GM18526 (cell line): Measurements from ENCODE around the gene NECAB2.

Experiments
- POLR2A ChIP-seq: IDR thresholded peaks from 3 replicates; pipeline ENCODE4 v1.6.1; 2011; ENCODE audit not compliant: insufficient read length; ENCODE audit errors: extremely low read depth

The NECAB2 gene

DNA sequence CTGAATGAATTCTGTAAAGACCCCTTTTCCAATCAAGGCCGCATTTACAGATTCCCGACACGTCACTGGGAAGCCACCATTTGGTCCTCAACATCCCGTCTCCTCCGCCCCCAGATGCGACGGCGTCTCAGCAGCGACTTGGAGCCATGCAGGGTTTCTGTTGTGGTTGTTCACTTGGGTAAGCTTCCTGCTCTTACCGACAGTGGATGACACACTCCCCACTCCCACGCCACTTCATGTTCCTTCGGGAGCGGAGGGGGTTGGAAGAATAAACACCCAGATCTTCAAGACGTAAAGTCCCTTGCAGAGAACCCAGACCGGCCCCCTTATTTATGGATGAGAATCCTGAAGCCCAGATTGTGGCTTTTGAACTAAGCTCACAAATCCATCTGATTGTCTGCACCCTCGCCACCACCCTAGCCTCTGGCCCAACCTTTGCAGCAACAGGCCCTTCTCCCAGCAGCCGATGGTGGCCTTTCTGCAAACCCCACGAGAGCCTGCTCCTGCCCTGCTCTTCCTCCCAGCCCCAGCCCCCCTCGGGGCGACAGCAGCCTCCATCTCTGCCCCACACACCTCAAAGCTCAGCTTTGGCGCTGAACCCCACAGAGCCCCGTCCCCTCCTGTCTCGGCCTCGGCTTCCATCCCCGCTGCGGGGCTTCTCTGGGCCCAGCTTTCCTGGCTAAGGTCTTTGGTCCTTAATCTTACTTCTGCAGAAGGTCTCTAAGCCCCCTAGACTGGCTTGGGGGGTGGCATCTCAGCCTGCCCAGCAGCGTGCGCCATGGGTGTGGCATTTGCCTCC is 34.0 kb upstream of the NECAB2 start:
- no peak for TF ChIP-seq POLR2A

DNA sequence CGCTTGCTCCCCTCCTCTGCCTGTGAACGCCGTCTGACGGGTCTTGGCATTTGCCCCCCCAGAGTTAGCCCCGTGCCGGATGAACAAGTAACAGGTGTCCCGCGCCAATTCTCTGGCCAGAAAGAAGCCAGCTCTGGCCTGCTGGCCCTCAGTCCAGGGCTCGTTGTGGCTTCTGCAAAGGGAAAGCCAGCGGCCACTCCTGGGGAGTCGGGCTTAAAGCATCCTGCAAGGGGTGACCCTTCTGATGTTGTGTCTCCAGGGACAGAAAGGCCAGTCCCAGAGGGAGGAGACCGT is 33.4 kb upstream of the NECAB2 start:
- TF ChIP-seq POLR2A: no peak

DNA sequence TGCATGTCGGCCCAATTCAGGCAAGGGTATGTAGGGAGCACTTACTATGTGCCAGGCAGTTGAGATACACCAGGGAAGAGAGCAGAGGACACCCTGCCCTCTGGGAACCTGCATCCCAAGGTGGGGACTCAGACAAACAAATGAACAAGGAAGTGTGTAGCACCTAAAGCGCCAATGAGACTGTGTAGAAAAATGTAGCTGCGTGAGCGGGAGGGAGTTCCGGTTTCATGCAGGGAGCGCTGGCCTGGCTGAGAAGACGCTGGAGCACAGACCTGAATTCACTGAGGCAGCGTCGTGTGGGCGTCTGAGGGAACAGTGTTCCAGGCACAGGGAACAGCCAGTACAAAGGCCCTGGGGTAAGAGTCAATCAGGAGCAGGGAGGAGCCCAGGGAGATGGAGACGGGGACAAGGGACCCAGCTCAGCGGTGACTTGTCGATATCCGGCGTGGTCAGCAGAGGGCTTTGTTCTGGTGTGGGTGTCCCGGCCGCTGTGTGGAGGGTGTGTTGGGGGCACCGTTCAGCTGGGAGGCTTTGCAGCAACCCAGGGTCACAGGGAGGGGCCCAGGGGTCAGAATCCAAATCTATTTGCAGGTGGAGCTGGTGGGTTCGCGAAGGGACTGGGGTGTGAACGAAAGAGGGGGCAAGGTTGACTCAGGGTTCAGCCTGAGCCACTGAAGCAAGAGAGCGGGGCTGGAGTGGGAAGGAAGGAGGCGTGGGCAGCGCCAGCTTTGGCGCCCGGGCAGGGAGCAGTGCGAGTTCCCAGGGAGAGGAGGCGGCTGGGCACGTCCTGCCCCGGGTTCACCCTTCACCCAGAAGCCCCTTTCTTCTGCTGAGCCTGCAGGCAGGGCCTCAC is 32.8 kb upstream of the NECAB2 start:
- TF ChIP-seq POLR2A: no peak

DNA sequence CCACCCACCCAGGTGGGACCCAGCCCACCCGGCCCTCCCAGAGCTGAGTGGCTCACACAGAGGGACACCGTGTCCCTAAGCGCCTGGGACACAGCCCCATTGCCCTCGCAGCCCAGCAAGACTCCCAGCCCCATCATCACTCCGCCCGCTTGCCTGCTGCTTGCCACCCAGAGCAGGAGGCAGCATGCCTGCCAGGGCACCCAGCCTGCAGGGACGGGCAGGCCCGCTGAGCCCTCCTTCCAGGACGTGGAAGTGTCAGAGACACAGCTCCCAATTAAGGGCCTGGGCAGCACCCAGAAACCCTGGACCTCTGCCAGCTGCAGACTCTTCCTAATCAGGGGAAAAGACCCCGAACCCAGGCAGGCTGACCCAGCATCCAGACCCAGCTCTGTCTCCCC is 32.2 kb upstream of the NECAB2 start:
- no peak for TF ChIP-seq POLR2A

DNA sequence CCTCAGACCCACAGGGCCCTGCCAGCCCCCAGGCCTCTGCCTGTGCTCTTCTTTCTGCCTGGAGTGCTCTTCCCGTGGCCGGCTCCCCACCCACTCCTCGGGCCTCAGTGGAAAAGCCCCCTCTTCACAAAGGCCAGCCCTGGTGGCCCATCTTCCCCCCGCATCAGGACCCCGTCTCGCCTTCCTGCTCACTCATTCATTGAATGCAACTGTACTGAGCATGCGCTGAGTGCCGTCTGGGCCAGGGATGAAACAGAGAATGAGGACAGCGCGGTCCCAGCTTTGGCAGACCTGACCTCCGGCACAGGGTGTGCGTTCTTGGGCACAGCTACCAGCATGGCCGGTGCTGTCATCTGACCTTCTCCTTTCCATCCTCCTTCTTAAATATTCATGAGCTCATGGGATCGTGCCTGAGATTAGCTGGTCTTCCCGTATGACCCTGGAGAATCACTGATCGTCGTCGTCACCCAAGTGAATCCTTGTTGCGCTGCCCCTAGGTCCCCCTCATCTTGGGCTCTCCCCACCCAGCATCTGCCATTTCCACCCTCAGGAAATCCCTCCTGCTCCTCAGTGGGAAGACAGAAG is 31.4 kb upstream of the NECAB2 start:
- no peak for TF ChIP-seq POLR2A

DNA sequence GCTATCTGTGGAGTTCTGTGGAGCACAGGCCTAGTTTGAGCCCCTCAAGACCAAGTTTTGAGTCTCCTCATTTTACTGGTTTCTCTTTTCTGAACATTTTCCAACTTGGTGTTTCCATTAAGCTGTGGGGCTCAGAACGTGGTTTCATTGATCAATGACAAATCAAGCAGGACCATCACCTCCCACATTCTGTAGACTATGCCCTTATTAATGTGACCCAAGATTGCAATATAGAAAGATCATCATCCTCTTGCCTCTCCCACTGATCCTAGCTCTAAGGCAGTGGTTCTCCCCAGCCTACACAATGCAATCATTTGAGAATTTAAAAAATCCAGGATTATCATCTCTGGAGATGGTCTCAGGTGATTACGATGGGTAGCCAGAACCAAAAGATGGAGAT is 30.8 kb upstream of the NECAB2 start:
- TF ChIP-seq POLR2A: no peak

DNA sequence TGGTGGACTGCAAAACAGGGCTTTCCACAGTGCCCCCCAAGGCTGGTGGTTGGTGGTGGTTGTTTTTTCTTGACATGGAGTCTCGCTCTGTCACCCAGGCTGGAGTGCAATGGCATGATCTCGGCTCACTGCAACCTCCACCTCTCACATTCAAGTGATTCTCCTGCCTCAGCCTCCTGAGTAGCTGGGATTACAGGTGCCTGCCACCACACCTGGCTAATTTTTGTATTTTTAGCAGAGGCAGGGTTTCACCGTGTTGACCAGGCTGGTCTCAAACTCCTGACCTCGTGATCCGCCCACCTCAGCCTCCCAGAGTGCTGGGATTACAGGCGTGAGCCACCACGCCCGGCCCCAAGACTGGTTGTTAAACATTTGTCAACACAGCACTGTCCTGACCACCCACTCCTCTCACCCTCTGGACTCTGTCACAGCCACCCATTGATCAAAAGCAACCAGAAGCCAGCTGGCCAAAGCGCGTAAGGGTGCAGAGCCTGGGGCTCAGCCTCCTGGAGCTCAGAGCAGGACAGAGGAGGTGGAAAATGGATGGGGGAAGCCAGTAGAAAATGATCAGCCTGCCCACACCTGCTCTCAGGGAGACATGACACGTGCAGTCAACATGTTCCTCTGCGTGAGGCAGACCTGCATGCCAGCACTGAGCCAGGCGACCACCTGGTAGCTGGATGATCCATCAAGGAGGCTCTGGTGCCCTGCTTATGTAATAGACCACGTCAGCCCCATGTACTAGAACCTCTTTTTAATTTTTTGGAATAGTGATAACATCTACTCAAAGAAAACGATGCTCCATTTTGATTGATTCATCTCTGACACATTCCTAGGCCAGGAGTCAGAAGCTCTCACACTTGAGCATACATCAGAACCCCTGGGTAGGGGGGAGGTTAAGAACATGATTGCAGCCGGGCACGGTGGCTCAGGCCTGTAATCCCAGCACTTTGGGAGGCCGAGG is 29.8 kb upstream of the NECAB2 start:
- no peak for TF ChIP-seq POLR2A

DNA sequence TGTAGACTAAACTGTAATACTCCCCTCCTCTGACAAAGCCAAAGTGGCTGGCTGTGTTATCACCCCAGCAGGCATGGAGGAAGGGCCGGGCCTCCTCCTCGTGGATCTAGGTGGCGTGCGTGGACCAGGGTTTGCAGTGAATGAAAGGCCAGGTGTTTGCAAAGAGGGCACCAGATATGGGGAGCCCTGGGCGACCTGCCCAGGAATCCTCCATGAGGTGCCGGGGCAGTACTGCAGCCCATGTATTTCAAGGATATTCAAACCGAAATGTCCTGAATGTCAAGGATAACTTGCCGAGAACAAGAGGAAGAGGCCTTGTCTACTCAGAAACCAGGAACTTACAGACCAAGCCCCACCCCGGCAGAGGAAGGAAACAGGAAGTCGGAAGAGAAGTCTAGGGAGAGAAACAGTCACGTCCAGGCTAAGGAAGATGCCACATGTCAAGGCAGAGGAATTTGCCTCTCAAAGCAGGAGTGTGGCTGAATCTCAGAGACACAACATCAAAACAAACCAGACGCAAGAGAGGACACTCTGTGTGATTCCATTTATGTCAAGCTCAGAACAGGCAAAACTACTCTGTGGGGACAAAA is 28.7 kb upstream of the NECAB2 start:
- no peak for TF ChIP-seq POLR2A

DNA sequence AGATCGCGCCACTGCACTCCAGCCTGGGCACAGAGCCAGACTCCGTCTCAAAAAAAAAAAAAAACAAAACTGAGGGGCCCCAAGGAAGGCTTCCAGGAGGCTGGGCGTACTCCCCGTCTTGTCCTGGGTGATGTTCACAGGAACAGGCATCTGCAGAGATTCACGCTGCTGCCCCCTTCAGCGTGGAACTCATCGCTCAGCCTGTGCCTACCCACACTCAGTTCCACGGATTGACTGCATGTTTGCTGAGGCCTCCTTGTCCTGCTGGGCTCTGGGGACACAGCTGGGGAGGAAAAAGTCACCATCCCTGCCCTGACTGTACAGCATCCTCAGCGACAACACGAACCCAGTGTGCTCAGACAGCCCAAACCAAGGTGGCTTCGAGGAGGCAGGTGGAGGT is 27.9 kb upstream of the NECAB2 start:
- TF ChIP-seq POLR2A: no peak

DNA sequence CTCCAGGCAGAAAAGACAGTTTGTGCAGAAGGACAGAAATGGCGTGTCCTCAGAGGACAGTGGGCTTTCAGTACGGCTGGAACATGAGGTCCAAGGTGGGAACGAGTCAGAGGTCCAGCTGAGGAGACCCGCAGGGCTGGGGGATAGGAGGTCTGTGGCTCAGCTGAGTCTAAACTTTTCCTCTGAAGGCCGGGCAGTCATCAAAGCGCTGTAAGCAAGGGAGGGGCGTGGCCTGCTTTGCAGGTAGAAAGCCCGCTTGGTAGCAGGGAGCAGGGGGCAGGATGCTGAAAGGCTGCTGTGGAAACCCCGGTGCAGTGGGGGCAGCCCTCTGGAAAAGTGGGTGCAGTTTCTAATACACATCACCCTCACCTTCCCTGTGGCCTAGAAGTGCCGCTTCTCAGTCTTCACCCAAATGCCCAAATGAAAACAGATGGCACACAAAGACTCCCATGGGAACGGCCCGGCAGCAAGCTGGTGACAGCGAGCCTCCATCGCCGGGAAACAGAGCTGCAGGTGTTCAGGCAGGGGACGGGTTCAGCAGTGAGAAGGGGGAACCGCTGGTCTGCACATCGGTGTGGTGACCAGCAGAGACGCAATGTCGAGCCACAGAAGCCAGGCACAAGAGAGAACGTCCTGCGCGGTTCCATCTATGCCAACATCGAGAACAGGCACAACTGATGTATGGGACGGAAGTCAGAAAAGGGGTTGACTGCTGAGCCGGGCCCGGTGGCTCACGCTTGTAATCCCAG is 27.2 kb upstream of the NECAB2 start:
- TF ChIP-seq POLR2A: no peak

DNA sequence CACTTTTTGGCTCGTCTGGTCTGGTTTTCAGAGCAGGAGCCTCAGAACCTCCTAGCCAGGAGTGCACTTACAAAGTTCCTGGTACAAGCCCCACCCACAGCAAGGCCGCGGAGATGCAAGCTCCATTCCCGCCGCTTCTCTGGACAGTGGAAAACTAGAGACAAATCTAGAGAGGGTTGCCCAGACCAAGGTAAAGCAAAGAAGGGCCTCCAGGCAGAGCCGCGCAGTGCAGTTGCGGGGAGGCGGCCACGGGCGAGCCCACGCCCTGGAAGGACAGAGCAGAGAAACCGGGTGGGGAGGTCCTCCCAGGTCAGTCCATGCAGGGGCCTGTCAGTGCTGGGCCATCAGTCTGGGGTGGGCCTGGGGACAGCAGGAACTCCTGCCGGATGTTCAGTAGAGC is 26.0 kb upstream of the NECAB2 start:
- no peak for TF ChIP-seq POLR2A

DNA sequence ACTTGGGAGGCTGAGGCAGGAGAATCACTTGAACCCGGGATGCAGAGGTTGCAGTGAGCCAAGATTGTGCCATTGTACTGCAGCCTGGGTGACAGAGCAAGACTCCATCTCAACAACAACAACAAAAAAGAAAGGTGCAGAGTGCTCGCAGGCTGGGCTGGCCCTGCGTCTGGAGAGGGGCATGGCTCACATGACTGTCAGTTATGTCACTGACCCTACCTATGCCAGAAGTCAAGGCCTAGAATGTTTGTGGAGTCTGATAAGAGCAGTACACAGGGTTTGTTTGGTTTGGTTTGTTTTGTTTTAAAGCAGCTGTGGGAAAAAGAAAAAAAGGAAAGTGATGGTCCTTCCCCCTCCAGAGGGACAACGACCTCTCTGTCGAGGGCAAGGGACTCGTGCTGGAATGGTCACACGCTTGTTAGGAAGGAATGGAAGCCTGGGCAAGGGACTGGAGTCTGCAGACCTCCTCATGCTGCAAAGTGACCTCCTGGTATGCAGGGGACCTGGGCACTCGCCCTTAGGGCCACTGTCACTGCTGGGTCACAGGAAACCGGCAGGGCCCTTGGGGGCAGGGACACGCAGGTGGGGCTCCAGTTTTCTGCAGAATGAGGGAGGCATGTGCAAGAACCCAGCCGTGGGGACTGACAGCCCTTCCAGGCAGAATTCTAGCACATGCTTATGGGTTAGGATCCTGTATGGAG is 25.1 kb upstream of the NECAB2 start:
- TF ChIP-seq POLR2A: no peak

DNA sequence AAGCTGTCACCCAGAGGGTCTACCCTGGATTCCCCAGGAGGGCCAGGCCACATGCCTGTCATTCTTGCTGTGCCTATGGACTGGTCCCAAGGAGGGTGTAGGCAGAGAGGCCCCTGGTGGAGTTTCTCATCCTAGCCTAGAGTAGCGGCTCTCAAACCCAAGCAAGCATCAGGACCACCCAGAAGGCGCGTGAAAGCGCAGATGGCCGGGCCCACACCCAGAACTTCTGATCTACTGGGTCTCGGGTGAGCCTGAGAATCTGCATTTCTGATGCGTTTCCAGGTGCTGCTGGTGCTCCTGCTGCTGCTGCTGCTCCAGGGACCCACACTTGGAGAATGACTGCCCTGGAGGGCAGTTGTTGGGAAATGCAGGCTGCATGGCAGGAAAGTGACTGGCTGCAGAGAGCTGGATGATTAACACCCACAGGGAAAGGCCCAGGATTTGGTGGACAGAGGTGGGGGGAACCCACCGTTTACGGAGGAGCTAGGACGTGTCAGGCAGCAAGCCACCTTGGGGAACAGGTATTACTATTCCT is 24.5 kb upstream of the NECAB2 start:
- no peak for TF ChIP-seq POLR2A

DNA sequence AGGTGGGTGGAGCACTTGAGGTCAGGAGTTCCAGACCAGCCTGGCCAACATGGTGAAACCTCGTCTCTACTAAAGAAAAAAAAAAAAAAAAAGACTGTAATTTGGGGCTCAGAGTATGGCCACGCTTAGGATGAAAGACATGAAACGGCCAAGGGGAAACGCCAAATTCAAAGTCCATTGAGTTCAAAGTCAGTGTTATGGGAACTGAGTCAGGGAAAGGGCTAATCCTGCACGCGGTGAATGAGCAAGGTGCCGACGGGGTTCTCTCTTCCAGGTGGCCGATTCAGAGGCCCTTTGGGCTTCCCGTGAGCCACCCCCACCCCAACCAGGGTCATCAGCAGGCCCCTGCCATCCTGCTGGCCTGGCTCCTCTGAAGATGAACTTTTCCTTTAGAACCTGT is 22.5 kb upstream of the NECAB2 start:
- TF ChIP-seq POLR2A: no peak
